ENCODE data around the gene ASIC2.

DNA sequence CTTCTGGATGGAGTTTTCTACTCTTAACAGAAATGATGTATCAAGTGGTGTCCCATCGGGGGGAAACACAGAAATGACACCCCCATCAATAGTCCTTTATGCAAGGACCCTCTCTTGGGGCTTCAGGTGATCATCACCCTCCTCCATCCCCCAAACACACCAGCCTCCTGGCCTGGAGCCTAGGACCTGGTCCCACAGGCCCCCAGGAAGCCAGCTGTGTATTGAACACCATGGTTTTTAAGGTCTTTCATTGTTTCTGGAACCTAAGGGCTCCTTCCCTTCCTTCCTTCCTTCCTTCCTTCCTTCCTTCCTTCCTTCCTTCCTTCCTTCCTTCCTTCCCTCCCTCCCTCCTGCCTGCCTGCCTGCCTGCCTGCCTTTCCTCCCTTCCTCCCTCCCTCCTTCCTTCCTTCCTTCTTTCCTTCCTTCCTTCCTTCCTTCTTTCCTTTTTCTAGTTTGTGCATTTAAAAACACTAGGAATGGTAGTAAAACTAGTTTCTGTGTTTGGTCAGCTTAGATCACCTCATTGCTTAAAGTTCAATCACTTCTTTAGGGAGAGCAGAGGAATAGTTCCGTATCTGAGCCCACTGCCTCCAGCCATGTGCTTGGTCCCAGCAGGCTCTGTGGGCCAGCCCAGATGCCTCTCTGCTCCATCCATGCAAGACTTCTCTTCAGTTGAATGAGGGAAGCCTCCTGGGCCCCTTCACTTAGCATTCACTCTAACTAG lies 23.6 kb downstream of the ASIC2 start:
- TF ChIP-seq, protein P1, sequence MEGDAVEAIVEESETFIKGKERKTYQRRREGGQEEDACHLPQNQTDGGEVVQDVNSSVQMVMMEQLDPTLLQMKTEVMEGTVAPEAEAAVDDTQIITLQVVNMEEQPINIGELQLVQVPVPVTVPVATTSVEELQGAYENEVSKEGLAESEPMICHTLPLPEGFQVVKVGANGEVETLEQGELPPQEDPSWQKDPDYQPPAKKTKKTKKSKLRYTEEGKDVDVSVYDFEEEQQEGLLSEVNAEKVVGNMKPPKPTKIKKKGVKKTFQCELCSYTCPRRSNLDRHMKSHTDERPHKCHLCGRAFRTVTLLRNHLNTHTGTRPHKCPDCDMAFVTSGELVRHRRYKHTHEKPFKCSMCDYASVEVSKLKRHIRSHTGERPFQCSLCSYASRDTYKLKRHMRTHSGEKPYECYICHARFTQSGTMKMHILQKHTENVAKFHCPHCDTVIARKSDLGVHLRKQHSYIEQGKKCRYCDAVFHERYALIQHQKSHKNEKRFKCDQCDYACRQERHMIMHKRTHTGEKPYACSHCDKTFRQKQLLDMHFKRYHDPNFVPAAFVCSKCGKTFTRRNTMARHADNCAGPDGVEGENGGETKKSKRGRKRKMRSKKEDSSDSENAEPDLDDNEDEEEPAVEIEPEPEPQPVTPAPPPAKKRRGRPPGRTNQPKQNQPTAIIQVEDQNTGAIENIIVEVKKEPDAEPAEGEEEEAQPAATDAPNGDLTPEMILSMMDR (IDR thresholded peaks at IDR 0.05; ENCODE audit: insufficient read depth, low read depth, low read length), result no peak
- TF ChIP-seq EZH2 (IDR thresholded peaks at IDR 0.05; ENCODE audit: insufficient read depth, low read length), result no peak

Measured in astrocyte (in vitro differentiated cells and primary cell).